Right lobe of liver (tissue), 4 donors: ENCODE results near the gene PCNT.

Experiments used
- CTCF ChIP-seq, 4 donors: fragments of 200-600 bp in 3 of 4; fragments of 450-650 bp in 1 of 4; IDR thresholded peaks; one replicate each; pipeline versions ENCODE4 v1.5.1 to v1.8.0; 2016 to 2022; ENCODE audit warnings: antibody characterized with exemption in 4 of 4, mild to moderate bottlenecking in 2 of 4
- POLR2A ChIP-seq: fragments of 450-650 bp; IDR thresholded peaks from one replicate; pipeline ENCODE4 v1.6.1; 2017; ENCODE audit warnings: antibody characterized with exemption, mild to moderate bottlenecking
- donor health status: DM: no; HTN: no; CAD: no.
- donor health status: DM: no; HTN: no; CAD: no.
- donor health status: DM: no; HTN: yes; CAD: no.

GRCh38 chr21:46324390-46325072, 575 bp downstream of the PCNT start:
- TF ChIP-seq CTCF (IDR thresholded peaks at IDR 0.05) = peak in 2 of 4 donors; percentile 14 to 17
- TF ChIP-seq POLR2A = peak; percentile 6
